ENCODE measurements around the gene NADK2.

NADK2 gene

DNA sequence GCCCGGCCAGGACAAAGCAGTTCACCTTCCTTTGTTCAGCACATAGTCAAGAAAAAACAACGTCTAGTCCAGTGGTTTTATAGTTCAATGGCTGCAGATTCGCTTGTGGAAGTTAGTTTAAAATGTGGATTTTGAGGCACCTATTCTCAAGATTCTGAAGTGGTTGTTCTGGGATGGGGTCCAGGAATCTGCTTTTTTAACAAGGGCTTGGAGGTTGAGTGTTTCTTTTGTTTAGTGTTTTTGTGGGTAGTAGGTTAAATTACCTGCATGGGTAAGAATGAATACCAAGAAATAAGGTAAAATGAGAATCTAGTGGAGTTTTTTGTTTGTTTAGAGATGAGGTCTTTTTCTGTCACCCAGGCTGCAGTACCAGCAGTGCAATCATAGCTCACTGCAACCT is 28.4 kb upstream of the NADK2 start:
- Histone ChIP-seq H3K4me3 (ENCODE audit: low read depth in 1 of 2, low read length in 1 of 2) (no peak overlapping the region), H3K36me3 (no peaks in the 10 kb centered on the region), H3K27ac (no peak overlapping the region), H3K4me1 (ENCODE audit: control insufficient read depth in 1 of 2, insufficient read depth in 1 of 2, low read depth in 1 of 2, low read length in 1 of 2) (peaks cover 0 to 9% of the 10 kb centered on the region in 2 experiments), H3K27me3 (no peaks in the 10 kb centered on the region), H3K9me3 (no peaks in the 10 kb centered on the region)
- TF ChIP-seq, protein P1, sequence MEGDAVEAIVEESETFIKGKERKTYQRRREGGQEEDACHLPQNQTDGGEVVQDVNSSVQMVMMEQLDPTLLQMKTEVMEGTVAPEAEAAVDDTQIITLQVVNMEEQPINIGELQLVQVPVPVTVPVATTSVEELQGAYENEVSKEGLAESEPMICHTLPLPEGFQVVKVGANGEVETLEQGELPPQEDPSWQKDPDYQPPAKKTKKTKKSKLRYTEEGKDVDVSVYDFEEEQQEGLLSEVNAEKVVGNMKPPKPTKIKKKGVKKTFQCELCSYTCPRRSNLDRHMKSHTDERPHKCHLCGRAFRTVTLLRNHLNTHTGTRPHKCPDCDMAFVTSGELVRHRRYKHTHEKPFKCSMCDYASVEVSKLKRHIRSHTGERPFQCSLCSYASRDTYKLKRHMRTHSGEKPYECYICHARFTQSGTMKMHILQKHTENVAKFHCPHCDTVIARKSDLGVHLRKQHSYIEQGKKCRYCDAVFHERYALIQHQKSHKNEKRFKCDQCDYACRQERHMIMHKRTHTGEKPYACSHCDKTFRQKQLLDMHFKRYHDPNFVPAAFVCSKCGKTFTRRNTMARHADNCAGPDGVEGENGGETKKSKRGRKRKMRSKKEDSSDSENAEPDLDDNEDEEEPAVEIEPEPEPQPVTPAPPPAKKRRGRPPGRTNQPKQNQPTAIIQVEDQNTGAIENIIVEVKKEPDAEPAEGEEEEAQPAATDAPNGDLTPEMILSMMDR (IDR thresholded peaks at IDR 0.05), result no peak

DNA sequence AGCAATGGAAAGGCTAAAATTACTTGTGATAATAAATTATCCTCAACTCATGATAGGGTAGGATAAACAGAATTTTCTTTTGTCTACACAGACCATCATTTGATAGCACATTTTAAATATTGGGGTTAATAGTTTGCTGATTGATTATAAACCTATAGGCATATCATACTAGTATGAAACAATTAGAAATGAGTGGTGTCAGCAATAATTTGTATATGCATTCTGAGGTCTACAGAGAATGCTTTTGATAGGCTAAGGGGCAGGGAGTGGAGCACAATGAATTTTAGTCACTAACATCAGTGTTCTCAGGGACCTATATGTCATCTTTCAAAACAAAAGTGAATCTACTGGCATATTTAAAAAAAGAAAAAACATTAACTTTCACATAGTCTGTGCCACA is 27.8 kb upstream of the NADK2 start:
- Histone ChIP-seq H3K27me3 (no peaks in the 10 kb centered on the region), H3K27ac (no peak overlapping the region), H3K4me1 (ENCODE audit: control insufficient read depth in 1 of 2, insufficient read depth in 1 of 2, low read depth in 1 of 2, low read length in 1 of 2) (peaks cover 0 to 9% of the 10 kb centered on the region in 2 experiments), H3K4me3 (ENCODE audit: low read depth in 1 of 2, low read length in 1 of 2) (no peak overlapping the region), H3K36me3 (no peaks in the 10 kb centered on the region), H3K9me3 (no peaks in the 10 kb centered on the region)
- TF ChIP-seq, protein P1 (IDR thresholded peaks at IDR 0.05), result no peak

DNA sequence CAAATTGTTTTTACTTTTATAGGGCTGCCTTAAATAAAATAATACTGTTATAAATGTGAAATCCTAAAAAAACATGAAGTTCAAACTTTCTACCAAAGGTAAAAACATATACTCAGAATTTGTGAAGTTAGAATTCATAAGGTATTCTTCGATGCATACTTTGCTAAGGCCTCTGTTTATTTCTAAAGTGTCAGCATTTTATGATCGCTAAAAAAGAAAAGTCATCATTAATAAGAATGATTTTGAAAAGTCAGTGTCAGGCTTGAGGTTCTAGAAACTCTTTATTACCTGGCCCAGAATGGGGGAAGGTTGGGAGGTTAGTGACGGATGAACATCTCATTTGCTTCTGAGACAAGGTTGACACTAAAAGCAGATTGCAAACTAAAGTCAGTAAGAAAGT is 26.2 kb upstream of the NADK2 start:
- H3K4me1 ChIP-seq (ENCODE audit: control insufficient read depth in 1 of 2, insufficient read depth in 1 of 2, low read depth in 1 of 2, low read length in 1 of 2), result no peaks in the 10 kb centered on the region
- no peaks in the 10 kb centered on the region for H3K36me3 ChIP-seq
- H3K27ac ChIP-seq, result no peak overlapping the region
- no peaks in the 10 kb centered on the region for H3K9me3 ChIP-seq
- TF ChIP-seq, protein P1 (IDR thresholded peaks at IDR 0.05), result no peak
- H3K27me3 ChIP-seq, result no peaks in the 10 kb centered on the region
- no peak overlapping the region for H3K4me3 ChIP-seq (ENCODE audit: low read depth in 1 of 2, low read length in 1 of 2)

DNA sequence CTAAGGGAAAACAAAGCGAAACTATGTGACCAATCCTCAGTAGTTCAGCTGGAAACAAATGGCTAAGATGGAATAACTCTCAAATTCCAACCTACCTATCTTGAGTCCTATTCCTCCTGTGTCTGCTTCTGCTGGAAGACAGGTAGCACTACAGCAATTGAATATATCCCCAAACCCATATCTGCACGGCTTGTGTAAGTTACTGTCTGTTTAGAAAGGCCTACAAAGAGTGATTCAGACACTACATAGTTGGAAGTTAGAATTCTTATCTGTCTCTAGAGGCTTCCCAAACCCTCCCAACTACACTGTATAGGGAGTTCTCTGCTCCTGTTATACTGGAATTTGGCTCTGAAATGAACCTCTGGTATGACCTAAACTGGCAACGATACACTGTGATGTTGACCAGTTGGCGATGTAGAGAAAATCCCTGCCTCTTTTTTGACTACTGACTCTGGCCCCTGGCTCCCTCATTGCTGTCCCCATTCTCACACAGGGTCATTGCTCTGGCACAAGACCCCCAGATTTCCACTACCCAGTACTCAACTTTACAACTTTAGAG is 22.6 kb upstream of the NADK2 start:
- TF ChIP-seq, protein P1 (IDR thresholded peaks at IDR 0.05), result no peak

DNA sequence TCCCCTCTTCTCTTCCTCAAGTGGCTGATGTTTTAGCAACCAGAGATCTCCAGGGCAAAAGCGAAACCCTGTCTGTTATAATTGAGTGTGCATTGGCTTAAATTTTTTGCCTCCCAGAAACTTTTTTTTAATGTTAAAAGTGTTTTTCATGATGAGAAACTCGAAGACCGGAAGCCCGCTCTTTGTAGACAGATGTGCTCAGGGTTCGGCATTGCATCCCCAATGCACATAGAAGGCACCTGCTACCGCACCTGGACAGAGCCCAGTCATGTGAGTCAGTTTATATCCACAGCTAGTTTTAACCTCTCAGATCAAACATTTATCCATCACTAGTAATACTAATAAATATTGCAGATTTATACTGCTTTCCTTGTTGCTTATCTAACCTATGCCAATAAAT is 19.5 kb upstream of the NADK2 start:
- TF ChIP-seq, protein P1 (IDR thresholded peaks at IDR 0.05), result no peak
- H3K27ac ChIP-seq, result no peak overlapping the region
- no peak overlapping the region for H3K4me3 ChIP-seq (ENCODE audit: low read depth in 1 of 2, low read length in 1 of 2)
- H3K4me1 ChIP-seq (ENCODE audit: control insufficient read depth in 1 of 2, insufficient read depth in 1 of 2, low read depth in 1 of 2, low read length in 1 of 2), result no peaks in the 10 kb centered on the region
- H3K9me3 ChIP-seq, result no peaks in the 10 kb centered on the region
- H3K36me3 ChIP-seq, result no peaks in the 10 kb centered on the region
- H3K27me3 ChIP-seq, result no peaks in the 10 kb centered on the region

More for the DNA sequence above, 22.6 kb upstream of the NADK2 start:
- no peaks in the 10 kb centered on the region for H3K9me3 ChIP-seq
- H3K4me1 ChIP-seq (ENCODE audit: control insufficient read depth in 1 of 2, insufficient read depth in 1 of 2, low read depth in 1 of 2, low read length in 1 of 2), result no peaks in the 10 kb centered on the region
- H3K4me3 ChIP-seq (ENCODE audit: low read depth in 1 of 2, low read length in 1 of 2), result no peak overlapping the region
- no peaks in the 10 kb centered on the region for H3K36me3 ChIP-seq
- no peaks in the 10 kb centered on the region for H3K27me3 ChIP-seq
- H3K27ac ChIP-seq, result no peak overlapping the region

DNA sequence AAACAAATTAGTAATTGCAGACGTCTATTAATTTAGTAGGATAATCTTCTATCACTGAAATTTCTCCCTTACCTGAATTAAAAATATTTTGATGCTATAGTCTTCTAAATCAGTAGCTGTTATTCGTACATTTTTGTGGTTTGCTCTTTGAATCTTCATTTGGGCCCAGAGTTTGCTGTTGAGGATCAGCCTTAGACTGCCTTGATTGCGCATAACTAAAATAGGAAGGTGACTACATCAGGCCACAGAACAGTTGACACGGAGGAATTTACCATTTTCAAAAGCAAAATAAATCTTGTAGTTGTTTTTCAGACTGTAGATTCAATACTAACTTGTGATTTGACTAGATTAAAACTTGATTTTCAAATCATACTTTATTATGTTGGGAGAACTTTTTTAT is 11.8 kb upstream of the NADK2 start:
- Histone ChIP-seq H3K4me3 (ENCODE audit: low read depth in 1 of 2, low read length in 1 of 2) (no peak overlapping the region), H3K9me3 (no peaks in the 10 kb centered on the region), H3K4me1 (ENCODE audit: control insufficient read depth in 1 of 2, insufficient read depth in 1 of 2, low read depth in 1 of 2, low read length in 1 of 2) (no peaks in the 10 kb centered on the region), H3K27me3 (no peaks in the 10 kb centered on the region), H3K36me3 (no peaks in the 10 kb centered on the region), H3K27ac (no peak overlapping the region)
- TF ChIP-seq, protein P1 (IDR thresholded peaks at IDR 0.05), result no peak
